ENCODE results near the gene NCKAP5.

The NCKAP5 gene

DNA sequence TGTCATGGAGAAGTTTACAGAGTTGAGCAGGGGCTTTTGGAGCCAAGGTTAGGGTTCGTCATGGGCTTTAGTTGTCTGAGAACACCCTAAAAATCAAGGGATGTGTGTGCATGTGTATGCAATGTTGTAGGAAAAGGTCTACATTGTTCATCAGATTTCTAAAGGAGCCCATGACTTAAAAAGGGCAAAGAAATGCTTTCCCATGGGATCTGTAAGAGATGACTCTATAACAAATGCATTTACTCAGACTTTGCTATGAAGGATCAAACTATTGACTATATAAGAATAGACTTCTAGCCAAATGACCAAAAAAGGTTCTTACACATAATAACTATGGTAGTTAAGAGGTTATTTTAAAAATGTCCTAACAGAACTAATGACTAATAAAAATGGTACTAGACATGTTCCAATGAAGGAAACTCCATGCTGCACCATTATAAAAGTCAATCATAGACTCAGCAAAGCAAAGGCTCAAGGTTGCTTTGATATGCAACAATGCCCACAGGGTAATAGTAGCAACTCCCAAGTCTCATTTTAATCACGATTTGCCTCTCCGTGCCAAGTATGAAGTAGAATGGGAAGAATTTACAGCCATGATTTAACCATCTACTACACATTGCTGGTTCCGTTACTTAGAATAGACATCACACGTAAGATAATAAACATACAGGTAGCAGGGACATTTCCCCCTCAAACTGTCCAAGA, 158.5 kb downstream of the NCKAP5 start:
- no peak overlapping the region for H3K4me3 ChIP-seq (ENCODE audit: low read length)
- H3K9me3 ChIP-seq (ENCODE audit: insufficient read depth, low read depth, low read length), result no peaks in the 10 kb centered on the region
- H3K4me1 ChIP-seq (ENCODE audit: insufficient read depth, low read length), result no peaks in the 10 kb centered on the region
- no peaks in the 10 kb centered on the region for H3K27me3 ChIP-seq (ENCODE audit: insufficient read depth, low read length)
- no peak overlapping the region for H3K9ac ChIP-seq (ENCODE audit: low read depth, low read length)
- H3K27ac ChIP-seq (ENCODE audit: low read depth, low read length), result no peak overlapping the region
- H3K36me3 ChIP-seq (ENCODE audit: insufficient read depth, low read length), result no peaks in the 10 kb centered on the region
- 97% methylated on average over 3 of the region's 5 CpGs for WGBS

DNA sequence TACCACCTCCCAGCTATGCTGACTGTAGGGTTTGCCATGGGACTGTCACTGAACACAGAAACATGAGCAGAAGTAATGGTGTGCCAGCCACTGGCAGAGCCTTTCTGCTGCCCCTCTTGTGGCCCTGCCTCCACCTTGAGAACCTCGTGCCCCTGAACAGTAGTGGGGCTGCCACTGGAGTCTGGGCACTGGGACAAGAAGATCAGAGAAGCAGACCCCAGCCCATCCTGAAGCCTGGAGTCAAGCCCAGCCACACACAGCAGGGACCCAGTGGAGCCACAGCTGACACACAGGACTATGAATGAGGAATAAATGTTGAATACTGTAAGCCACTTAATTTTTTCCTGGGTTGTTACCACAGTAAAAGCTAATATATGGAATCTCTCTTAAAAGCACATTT, 159.6 kb downstream of the NCKAP5 start:
- Histone ChIP-seq H3K9ac (ENCODE audit: low read depth, low read length) (no peak overlapping the region), H3K36me3 (ENCODE audit: insufficient read depth, low read length) (no peaks in the 10 kb centered on the region), H3K27ac (ENCODE audit: low read depth, low read length) (no peak overlapping the region), H3K9me3 (ENCODE audit: insufficient read depth, low read depth, low read length) (no peaks in the 10 kb centered on the region), H3K27me3 (ENCODE audit: insufficient read depth, low read length) (no peaks in the 10 kb centered on the region), H3K4me1 (ENCODE audit: insufficient read depth, low read length) (no peaks in the 10 kb centered on the region), H3K4me3 (ENCODE audit: low read length) (no peak overlapping the region)
- WGBS, result 85% methylated on average over 1 of the region's 1 CpG

DNA sequence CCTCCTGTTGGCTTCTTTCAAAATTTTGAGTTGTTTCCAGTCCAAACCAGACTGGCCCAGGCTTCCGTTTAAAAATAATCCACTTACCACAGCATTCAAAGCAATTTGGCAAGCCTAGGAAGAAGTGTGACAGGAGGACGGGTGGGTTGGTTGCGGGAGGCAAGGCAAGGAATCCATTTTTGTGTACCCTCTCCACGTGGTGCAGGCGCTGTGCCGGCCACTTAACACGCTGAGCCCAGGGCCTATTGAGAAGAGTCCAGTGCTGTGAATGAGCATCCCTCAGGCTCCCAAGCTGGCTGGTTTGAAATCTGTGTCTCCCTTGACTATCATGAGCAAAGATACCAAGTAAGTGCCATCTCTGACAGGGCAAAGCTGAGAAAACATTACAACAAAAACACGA, 160.9 kb downstream of the NCKAP5 start:
- 92% methylated on average over 7 of the region's 8 CpGs for WGBS
- H3K4me1 ChIP-seq (ENCODE audit: insufficient read depth, low read length), result no peaks in the 10 kb centered on the region
- H3K27ac ChIP-seq (ENCODE audit: low read depth, low read length), result no peak overlapping the region
- no peak overlapping the region for H3K9ac ChIP-seq (ENCODE audit: low read depth, low read length)
- H3K4me3 ChIP-seq (ENCODE audit: low read length), result no peak overlapping the region
- H3K36me3 ChIP-seq (ENCODE audit: insufficient read depth, low read length), result no peaks in the 10 kb centered on the region
- no peaks in the 10 kb centered on the region for H3K27me3 ChIP-seq (ENCODE audit: insufficient read depth, low read length)
- H3K9me3 ChIP-seq (ENCODE audit: insufficient read depth, low read depth, low read length), result no peaks in the 10 kb centered on the region

DNA sequence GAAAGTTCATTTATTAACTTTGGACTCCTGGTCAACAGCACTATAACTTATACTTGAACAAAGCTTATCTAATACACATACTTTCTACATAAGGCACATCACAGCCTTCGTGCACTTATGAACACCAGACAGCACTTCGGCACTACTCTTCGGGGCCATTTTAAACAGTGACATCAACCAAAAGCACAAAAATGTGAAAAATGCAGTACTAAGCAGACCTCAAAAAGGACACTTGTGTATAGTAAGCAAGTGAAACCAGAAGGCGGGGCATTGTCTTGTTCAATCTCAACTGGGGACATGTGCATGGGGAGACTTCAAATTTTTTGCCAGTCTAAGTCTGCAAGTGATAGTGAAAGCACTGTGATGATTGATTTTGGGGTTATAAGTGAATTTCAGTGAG, 163.0 kb downstream of the NCKAP5 start:
- Histone ChIP-seq H3K9me3 (ENCODE audit: insufficient read depth, low read depth, low read length) (no peaks in the 10 kb centered on the region), H3K36me3 (ENCODE audit: insufficient read depth, low read length) (no peaks in the 10 kb centered on the region), H3K27me3 (ENCODE audit: insufficient read depth, low read length) (no peaks in the 10 kb centered on the region), H3K4me3 (ENCODE audit: low read length) (no peak overlapping the region), H3K27ac (ENCODE audit: low read depth, low read length) (no peak overlapping the region), H3K4me1 (ENCODE audit: insufficient read depth, low read length) (no peaks in the 10 kb centered on the region), H3K9ac (ENCODE audit: low read depth, low read length) (no peak overlapping the region)
- whole genome bisulfite sequencing, result 97% methylated on average over 4 of the region's 4 CpGs

DNA sequence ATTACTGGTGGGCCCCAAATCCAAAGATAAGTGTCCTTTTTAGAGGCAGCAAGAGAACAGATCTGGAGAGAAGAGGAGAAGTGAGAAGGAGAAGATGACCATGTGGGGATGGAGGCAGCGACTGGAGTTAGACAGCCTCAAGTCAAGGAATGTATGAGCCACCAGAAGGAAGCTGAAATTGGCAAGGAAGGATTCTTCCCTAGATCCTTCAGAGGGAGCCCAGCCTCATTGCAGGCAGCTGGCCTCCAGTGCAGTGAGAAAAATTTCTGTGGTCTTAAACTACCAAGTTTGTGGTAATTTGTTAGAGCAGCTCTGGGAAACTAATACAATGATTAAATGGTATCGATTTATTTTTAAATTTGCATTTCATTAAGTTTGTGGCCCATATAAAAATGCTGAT, 167.9 kb downstream of the NCKAP5 start:
- Histone ChIP-seq H3K27me3 (ENCODE audit: insufficient read depth, low read length) (no peaks in the 10 kb centered on the region), H3K27ac (ENCODE audit: low read depth, low read length) (no peak overlapping the region), H3K4me3 (ENCODE audit: low read length) (no peak overlapping the region), H3K9me3 (ENCODE audit: insufficient read depth, low read depth, low read length) (no peaks in the 10 kb centered on the region), H3K36me3 (ENCODE audit: insufficient read depth, low read length) (no peaks in the 10 kb centered on the region), H3K4me1 (ENCODE audit: insufficient read depth, low read length) (no peaks in the 10 kb centered on the region), H3K9ac (ENCODE audit: low read depth, low read length) (no peak overlapping the region)
- WGBS, result 93% methylated on average over 2 of the region's 2 CpGs

DNA sequence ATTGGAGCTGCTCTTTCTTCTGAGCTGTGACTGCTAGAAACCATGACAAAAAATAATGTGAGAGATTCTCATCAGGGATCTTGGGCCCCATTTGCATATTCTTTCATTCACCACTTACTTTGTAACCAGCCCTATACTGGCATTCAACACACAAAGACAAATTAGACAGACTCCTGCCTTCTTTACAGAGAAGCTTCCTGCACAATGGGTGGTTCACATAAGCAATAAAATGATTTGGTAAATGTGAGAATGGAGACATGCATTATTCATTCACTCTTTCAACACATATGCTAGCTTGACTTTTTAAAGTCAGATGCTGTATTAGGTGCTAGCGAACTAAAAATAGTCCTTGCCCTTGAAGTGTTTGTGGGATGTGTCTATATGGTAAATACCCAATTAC, 174.4 kb downstream of the NCKAP5 start:
- peaks cover 7% of the 10 kb centered on the region; the same call in 1 of the 2 replicates for H3K9me3 ChIP-seq (ENCODE audit: insufficient read depth, low read depth, low read length)
- 94% methylated on average over 1 of the region's 1 CpG for WGBS
- no peaks in the 10 kb centered on the region for H3K4me1 ChIP-seq (ENCODE audit: insufficient read depth, low read length)
- no peak overlapping the region for H3K27ac ChIP-seq (ENCODE audit: low read depth, low read length)
- H3K27me3 ChIP-seq (ENCODE audit: insufficient read depth, low read length), result no peaks in the 10 kb centered on the region
- no peak overlapping the region for H3K9ac ChIP-seq (ENCODE audit: low read depth, low read length)
- no peak overlapping the region for H3K4me3 ChIP-seq (ENCODE audit: low read length)
- H3K36me3 ChIP-seq (ENCODE audit: insufficient read depth, low read length), result no peaks in the 10 kb centered on the region

DNA sequence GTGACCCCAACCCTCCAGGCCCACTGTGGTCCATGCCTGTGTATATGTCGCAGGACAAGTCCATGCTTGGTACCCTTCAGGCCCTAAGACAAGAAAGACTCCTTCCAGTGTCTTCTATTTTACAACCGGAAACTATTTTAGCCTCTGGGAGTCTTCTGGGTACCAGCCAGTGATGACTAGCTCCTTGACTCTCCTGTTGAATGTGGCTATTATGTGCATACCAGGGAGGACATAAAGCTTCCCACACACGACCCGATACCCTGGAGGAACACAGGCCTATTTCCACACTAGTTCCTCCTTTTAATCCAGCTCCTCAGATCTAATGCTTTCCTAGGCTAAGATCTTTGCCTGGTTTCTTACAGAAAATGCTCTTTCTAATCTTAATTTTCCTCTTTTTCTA, 178.1 kb downstream of the NCKAP5 start:
- no peak overlapping the region for H3K27ac ChIP-seq (ENCODE audit: low read depth, low read length)
- H3K36me3 ChIP-seq (ENCODE audit: insufficient read depth, low read length), result no peaks in the 10 kb centered on the region
- H3K27me3 ChIP-seq (ENCODE audit: insufficient read depth, low read length), result no peaks in the 10 kb centered on the region
- H3K9me3 ChIP-seq (ENCODE audit: insufficient read depth, low read depth, low read length), result peaks cover 14% of the 10 kb centered on the region
- whole genome bisulfite sequencing, result 94% methylated on average over 4 of the region's 4 CpGs
- H3K9ac ChIP-seq (ENCODE audit: low read depth, low read length), result no peak overlapping the region
- H3K4me3 ChIP-seq (ENCODE audit: low read length), result no peak overlapping the region
- no peaks in the 10 kb centered on the region for H3K4me1 ChIP-seq (ENCODE audit: insufficient read depth, low read length)

DNA sequence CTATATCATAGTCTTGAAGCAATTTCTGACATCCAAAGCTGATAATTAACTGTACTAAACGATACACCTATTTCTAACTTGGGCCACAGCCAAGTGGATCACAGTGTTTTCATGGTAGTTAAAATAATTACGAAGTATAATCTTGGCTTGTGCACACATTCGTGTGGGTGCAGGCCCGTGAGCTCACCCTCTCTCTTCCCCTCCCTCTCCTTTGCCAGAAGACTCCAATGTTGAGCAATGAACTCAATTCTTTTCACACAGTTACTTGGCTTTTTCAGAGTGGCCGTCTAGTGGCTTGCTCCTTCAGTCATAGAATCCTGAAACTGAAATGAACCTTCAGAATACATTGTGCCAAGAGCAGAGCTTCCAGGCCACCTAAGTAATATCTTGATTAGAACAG, 178.7 kb downstream of the NCKAP5 start:
- Histone ChIP-seq H3K4me3 (ENCODE audit: low read length) (no peak overlapping the region), H3K36me3 (ENCODE audit: insufficient read depth, low read length) (no peaks in the 10 kb centered on the region), H3K4me1 (ENCODE audit: insufficient read depth, low read length) (no peaks in the 10 kb centered on the region), H3K27me3 (ENCODE audit: insufficient read depth, low read length) (no peaks in the 10 kb centered on the region), H3K9me3 (ENCODE audit: insufficient read depth, low read depth, low read length) (peaks cover 14% of the 10 kb centered on the region), H3K9ac (ENCODE audit: low read depth, low read length) (no peak overlapping the region), H3K27ac (ENCODE audit: low read depth, low read length) (no peak overlapping the region)
- WGBS, result 94% methylated on average over 5 of the region's 5 CpGs

DNA sequence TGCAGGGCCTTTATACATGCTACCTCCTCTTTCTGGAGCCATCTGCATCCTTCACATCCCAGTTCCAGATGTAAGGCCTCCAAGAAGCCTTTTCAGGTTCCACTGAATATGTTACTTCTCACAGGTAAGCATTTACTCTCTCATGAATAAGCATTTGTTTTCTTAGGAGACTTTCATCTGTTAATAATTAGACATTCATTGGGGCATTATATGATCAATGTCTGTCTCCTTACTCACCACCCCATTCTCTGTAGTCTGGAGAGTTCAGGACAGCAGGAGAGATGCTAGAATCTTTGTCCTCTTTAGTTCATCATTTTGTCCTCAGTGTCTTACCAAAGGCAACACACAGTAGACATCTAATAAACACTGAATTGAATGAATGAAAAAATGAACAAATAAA, 185.7 kb downstream of the NCKAP5 start:
- Histone ChIP-seq H3K27ac (ENCODE audit: low read depth, low read length) (no peak overlapping the region), H3K27me3 (ENCODE audit: insufficient read depth, low read length) (no peaks in the 10 kb centered on the region), H3K9ac (ENCODE audit: low read depth, low read length) (no peak overlapping the region), H3K36me3 (ENCODE audit: insufficient read depth, low read length) (no peaks in the 10 kb centered on the region), H3K9me3 (ENCODE audit: insufficient read depth, low read depth, low read length) (no peaks in the 10 kb centered on the region), H3K4me3 (ENCODE audit: low read length) (no peak overlapping the region), H3K4me1 (ENCODE audit: insufficient read depth, low read length) (peaks cover 11% of the 10 kb centered on the region)

DNA sequence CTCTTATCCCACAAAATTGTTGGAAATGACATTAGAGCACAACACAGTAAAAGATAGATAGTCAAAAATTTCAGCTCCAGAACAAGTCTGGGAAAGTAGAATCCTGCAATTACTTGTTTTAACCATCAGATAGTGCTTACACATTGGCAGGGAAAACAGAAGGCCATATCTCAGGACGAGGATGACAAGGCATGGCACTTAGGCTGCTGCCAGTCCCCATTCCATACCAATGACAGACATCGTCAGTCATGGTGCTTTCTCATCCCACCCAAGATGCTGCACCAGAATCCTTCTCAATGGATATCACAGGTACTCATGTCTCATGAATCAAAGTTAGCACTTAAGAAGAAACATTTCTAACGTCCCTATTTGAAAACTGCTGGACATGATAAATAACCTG, 187.3 kb downstream of the NCKAP5 start:
- 96% methylated on average over 3 of the region's 3 CpGs for WGBS
- Histone ChIP-seq H3K9me3 (ENCODE audit: insufficient read depth, low read depth, low read length) (no peaks in the 10 kb centered on the region), H3K36me3 (ENCODE audit: insufficient read depth, low read length) (no peaks in the 10 kb centered on the region), H3K4me1 (ENCODE audit: insufficient read depth, low read length) (peaks cover 16% of the 10 kb centered on the region), H3K27me3 (ENCODE audit: insufficient read depth, low read length) (no peaks in the 10 kb centered on the region), H3K27ac (ENCODE audit: low read depth, low read length) (no peak overlapping the region), H3K9ac (ENCODE audit: low read depth, low read length) (no peak overlapping the region), H3K4me3 (ENCODE audit: low read length) (no peak overlapping the region)

DNA sequence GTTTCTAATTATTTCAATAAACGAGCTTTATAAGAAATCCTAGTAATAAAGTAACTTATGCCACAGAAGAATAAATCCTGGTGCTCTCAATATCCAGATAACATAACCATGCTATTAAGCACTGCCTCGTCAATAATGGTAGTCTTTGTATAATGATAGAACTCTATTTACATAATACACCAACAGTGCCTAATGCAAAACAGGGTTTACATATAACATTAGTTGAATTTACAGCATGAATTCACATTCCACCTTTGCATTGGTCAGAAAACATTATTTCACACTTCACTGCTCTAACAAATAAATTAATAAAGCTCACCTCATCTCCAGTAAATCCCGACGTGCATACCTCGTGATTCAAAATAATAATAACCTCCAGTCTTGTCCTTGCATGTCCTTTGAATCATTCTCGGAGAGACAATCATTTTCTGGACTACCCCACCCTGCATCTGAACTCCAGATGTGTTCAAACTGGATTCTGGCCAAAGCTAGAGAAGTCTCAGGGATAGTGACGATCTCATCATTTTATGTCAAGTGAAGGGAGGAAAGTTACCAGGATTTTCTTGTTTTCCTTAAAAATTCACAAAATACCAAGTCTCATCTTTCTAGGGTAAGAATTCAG, 189.2 kb downstream of the NCKAP5 start:
- no peak overlapping the region for H3K4me3 ChIP-seq (ENCODE audit: low read length)
- peaks cover 16% of the 10 kb centered on the region for H3K4me1 ChIP-seq (ENCODE audit: insufficient read depth, low read length)
- no peaks in the 10 kb centered on the region for H3K36me3 ChIP-seq (ENCODE audit: insufficient read depth, low read length)
- H3K27ac ChIP-seq (ENCODE audit: low read depth, low read length), result no peak overlapping the region
- H3K27me3 ChIP-seq (ENCODE audit: insufficient read depth, low read length), result no peaks in the 10 kb centered on the region
- H3K9ac ChIP-seq (ENCODE audit: low read depth, low read length), result no peak overlapping the region
- WGBS, result 95% methylated on average over 5 of the region's 7 CpGs
- H3K9me3 ChIP-seq (ENCODE audit: insufficient read depth, low read depth, low read length), result no peaks in the 10 kb centered on the region

DNA sequence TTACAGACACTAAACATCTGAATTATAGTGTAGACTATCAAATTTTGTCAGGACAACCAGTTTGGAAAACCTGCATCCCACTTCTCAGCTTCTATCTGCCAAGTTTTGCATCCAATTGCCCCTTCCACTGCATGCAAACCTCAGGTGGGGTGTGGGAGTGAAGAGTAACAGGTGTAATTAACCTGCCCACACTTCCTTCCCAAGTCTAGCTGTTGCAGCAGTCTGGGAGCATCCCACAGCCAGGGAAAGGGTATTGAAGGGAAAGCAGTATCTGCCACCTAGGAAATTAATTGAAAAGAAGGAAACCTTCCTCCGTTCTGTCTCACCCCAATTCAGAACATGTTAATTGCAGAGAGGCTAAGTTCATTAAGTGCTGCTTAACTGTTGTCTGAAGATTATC, 189.9 kb downstream of the NCKAP5 start:
- no peaks in the 10 kb centered on the region for H3K9me3 ChIP-seq (ENCODE audit: insufficient read depth, low read depth, low read length)
- H3K4me1 ChIP-seq (ENCODE audit: insufficient read depth, low read length), result peaks cover 16% of the 10 kb centered on the region
- H3K27me3 ChIP-seq (ENCODE audit: insufficient read depth, low read length), result no peaks in the 10 kb centered on the region
- no CpG with 5 or more reads among the region's 1 CpG for WGBS
- H3K9ac ChIP-seq (ENCODE audit: low read depth, low read length), result no peak overlapping the region
- no peak overlapping the region for H3K27ac ChIP-seq (ENCODE audit: low read depth, low read length)
- H3K4me3 ChIP-seq (ENCODE audit: low read length), result no peak overlapping the region
- H3K36me3 ChIP-seq (ENCODE audit: insufficient read depth, low read length), result no peaks in the 10 kb centered on the region
